HG03103 (cell line): Measurements from ENCODE around the gene CAMSAP2.
"Not testable (repeated sequence)": the region's sequence is repeated elsewhere in the genome, so short reads cannot be mapped to it uniquely, and the experiment has no call there.

Source experiments
- ATAC-seq: cut with Tn5 transposase; IDR thresholded peaks from one replicate; pipeline ENCODE4 v1.9.1; 2021; ENCODE audit warnings: low read depth; ENCODE audit not compliant: unreplicated experiment

Gene CAMSAP2

GRCh38 chr1:200780545-200781369, 42.1 kb downstream of the CAMSAP2 start:
- ATAC-seq: no peak

GRCh38 chr1:200783926-200784325, 45.2 kb downstream of the CAMSAP2 start:
- no peak for ATAC-seq

GRCh38 chr1:200784576-200784975, 45.9 kb downstream of the CAMSAP2 start:
- no peak for ATAC-seq

GRCh38 chr1:200786788-200787187, 48.1 kb downstream of the CAMSAP2 start:
- ATAC-seq: no peak

- ATAC-seq: no peak
Measured at GRCh38 chr1:200787896-200788387, 49.2 kb downstream of the CAMSAP2 start.

- not testable (repeated sequence) for ATAC-seq
Measured at GRCh38 chr1:200791012-200791411, 52.3 kb downstream of the CAMSAP2 start.

- no peak for ATAC-seq
Measured at GRCh38 chr1:200793677-200794076, 55.0 kb downstream of the CAMSAP2 start.

GRCh38 chr1:200794506-200795065, 55.9 kb downstream of the CAMSAP2 start:
- ATAC-seq: no peak

GRCh38 chr1:200795156-200795555, 56.5 kb downstream of the CAMSAP2 start:
- ATAC-seq: no peak

- no peak for ATAC-seq
Measured at GRCh38 chr1:200802042-200802441, 63.3 kb downstream of the CAMSAP2 start.

GRCh38 chr1:200802865-200803512, 64.3 kb downstream of the CAMSAP2 start:
- peak; percentile 65 for ATAC-seq

GRCh38 chr1:200805719-200806118, 67.0 kb downstream of the CAMSAP2 start:
- no peak for ATAC-seq

GRCh38 chr1:200808846-200809245, 70.2 kb downstream of the CAMSAP2 start:
- no peak for ATAC-seq

GRCh38 chr1:200811704-200812103, 73.0 kb downstream of the CAMSAP2 start:
- no peak for ATAC-seq

- ATAC-seq: not testable (repeated sequence)
Measured at GRCh38 chr1:200816624-200817224, 78.0 kb downstream of the CAMSAP2 start.

GRCh38 chr1:200818248-200818647, 79.6 kb downstream of the CAMSAP2 start:
- no peak for ATAC-seq

GRCh38 chr1:200819726-200820125, 81.0 kb downstream of the CAMSAP2 start:
- no peak for ATAC-seq

- ATAC-seq: no peak
Measured at GRCh38 chr1:200831091-200831490, 92.4 kb downstream of the CAMSAP2 start.

GRCh38 chr1:200834383-200834782, 95.7 kb downstream of the CAMSAP2 start:
- no peak for ATAC-seq

- ATAC-seq: no peak
Measured at GRCh38 chr1:200836213-200836612, 97.5 kb downstream of the CAMSAP2 start.

GRCh38 chr1:200837931-200838571, 99.4 kb downstream of the CAMSAP2 start:
- ATAC-seq: no peak
